ENCODE results near the gene TCL1A. TPM values are rescaled to one million over a fixed set of nuclear protein-coding genes. Genes with fewer than 3 reads are reported as not detected.
A peak's percentile ranks its signal among the peaks of the same experiment; 100 is the strongest.

TCL1A gene
- total and polyA plus RNA-seq, 10 of the 15 experiments (the other 5 are each of a cell fraction or from before 2014, with no cell fraction given), result 5.9 to 283 (median 113) TPM

DNA sequence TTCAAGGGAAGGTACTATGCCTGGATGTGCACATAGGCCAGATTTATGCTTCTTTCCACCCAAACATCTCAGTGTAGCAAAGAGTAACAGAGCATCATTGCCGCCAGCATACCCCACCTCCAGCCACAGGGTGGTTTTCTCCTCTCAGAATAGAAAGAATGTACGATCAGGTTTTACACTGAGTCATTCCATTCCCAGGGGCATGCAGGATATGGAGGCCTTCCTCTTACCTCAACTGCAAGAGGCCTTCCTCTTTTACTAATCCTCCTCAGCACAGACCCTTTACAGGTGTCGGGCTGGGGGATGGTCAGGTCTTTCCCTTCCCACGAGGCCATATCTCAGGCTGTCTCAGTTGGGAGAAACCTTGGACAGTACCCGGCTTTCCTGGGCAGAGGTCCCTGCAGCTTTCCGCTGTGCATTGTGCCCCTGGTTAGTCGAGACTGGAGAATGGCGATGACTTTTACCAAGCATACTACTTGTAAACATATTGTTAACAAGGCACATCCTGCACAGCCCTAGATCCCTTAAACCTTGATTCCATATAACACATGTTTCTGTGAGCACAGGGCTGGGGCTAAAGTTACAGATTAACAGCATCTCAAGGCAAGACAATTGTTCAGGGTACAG is 15.6 kb upstream of the TCL1A start (continued):
- TF ChIP-seq EED (IDR thresholded peaks at IDR 0.05; ENCODE audit: low read depth) (peak; percentile 87), MEF2A (IDR thresholded peaks at IDR 0.05; ENCODE audit: insufficient read depth, low read depth, low read length) (0 out of 2 replicates have a peak, but pooled peaks have one; percentile 64), MEF2B (IDR thresholded peaks at IDR 0.05; ENCODE audit: partially characterized antibody, poor library complexity, severe bottlenecking) (peak; percentile 64)

DNA sequence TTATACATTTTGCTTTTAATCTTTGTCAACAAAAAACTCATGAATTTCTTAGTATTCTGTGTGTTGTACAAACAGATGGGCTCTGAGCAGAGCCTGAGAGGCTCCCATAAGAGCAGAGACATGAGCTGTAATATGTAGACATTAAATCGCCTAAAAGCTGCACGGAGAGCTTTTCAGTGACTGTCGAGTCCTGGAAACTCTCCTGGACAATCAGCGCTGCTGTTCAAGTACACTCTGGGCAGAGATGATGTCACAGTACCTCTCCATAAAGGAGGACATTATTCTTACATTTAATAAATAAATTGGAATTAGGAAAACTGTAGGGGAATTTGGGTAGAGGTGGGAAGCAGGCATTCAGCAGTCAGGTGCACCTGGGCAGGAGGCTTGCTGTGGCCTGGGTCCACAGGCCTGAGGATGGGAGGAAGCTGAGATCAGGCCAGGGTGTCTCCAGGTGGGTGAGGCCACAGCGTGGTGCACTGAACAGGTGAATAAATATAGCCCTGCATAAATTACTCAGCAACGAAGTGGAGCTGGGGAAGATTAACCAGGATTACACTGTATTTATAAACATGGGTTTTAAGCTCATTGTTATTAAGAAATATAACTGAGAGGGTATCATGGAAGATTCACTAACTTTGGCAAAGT is 13.3 kb upstream of the TCL1A start:
- CTCF ChIA-PET, result interaction anchor here (0.6 to 4.5 kb wide), 11 partner anchors 9 to 1003 kb away, joined by 3 to 44 read pairs (median 6); no protein-coding TSS in a partner anchor
- POLR2A ChIA-PET, result interaction anchor here (0.5 to 2.9 kb wide), 2 partner anchors 12 to 63 kb away, joined by 3 to 9 read pairs; partner anchors contain the start of gene TCL1A
- TF ChIP-seq BMI1 (IDR thresholded peaks at IDR 0.05; ENCODE audit: borderline replicate concordance) (no peak), KDM1A (IDR thresholded peaks at IDR 0.05; ENCODE audit: borderline replicate concordance) (no peak), GATAD2B (conservative IDR thresholded peaks at IDR 0.05; ENCODE audit: low read depth) (no peak), CBX5 (IDR thresholded peaks at IDR 0.05; ENCODE audit: low read depth) (no peak), POLR2AphosphoS5 (IDR thresholded peaks at IDR 0.05; ENCODE audit: low read length) (no peak)
- Histone ChIP-seq H4K20me1 (ENCODE audit: control insufficient read depth, insufficient read depth) (no peaks in the 10 kb centered on the region), H3K36me3 (ENCODE audit: control insufficient read depth in 2 of 2, insufficient read depth in 2 of 2, low read length in 1 of 2) (no peaks in the 10 kb centered on the region), H3K4me2 (ENCODE audit: control insufficient read depth, insufficient read depth) (peak overlapping the region; percentile 24; the same call in 1 of the 2 replicates), H3K27ac (ENCODE audit: control insufficient read depth, insufficient read depth) (peak overlapping the region; percentile 57; the same call in 1 of the 2 replicates), H3K27me3 (replicated peaks in 1 of 2; ENCODE audit: control insufficient read depth in 2 of 2, insufficient read depth in 2 of 2, low read length in 1 of 2) (no peaks in the 10 kb centered on the region), H2AFZ (ENCODE audit: control insufficient read depth, low read depth, low read length) (no peak overlapping the region), H3K79me2 (ENCODE audit: control insufficient read depth, insufficient read depth, low read length) (no peaks in the 10 kb centered on the region), H3K4me1 (ENCODE audit: control insufficient read depth, insufficient read depth, low read length) (peaks cover 45% of the 10 kb centered on the region), H3K4me3 (no peak overlapping the region), H3K9ac (ENCODE audit: control insufficient read depth, insufficient read depth, low read length) (no peak overlapping the region), H3K9me3 (replicated peaks; ENCODE audit: control insufficient read depth, insufficient read depth, low read length) (no peaks in the 10 kb centered on the region; the same call in 1 of the 3 replicates)
- 65% methylated on average over 6 of the region's 6 CpGs for WGBS (ENCODE audit: insufficient coverage, insufficient replicate concordance, low lambda C conversion rate, missing lambda C conversion rate)
- FAIRE-seq, result no peak
- no peak for DNase-seq (ENCODE audit: low read depth, low spot score)
- SMC1A ChIA-PET (ENCODE audit: uncharacterized antibody, unreplicated experiment), result interaction anchor here (1.0 to 4.4 kb wide), 6 partner anchors 9 to 63 kb away, joined by 3 to 35 read pairs (median 6); no protein-coding TSS in a partner anchor
- RAD21 ChIA-PET (ENCODE audit: unreplicated experiment), result interaction anchor here (1.4 to 1.6 kb wide), 2 partner anchors 47 to 268 kb away, joined by 3 to 6 read pairs; no protein-coding TSS in a partner anchor
- ATAC-seq, result no peak
- no TSS peak for BruUV-seq (replicated peaks)
- intact Hi-C loops (cut with micrococcal nuclease; ENCODE audit: unreplicated experiment), result loop anchor here (5.0 kb wide), 1 partner anchor 65 kb away; no protein-coding TSS in a partner anchor
- in situ Hi-C loops (cut with MboI), result no loop called here

All from GM12878 (cell line).